Activated CD4-positive, alpha-beta memory T cell treated with anti-CD3 and anti-CD28 coated beads, Interleukin-2, amount 10 ng/mL, durations not matched to agents 7 days and 5 days (primary cell): Measurements from ENCODE around the gene CCDC182. TPM values are rescaled to one million over a fixed set of nuclear protein-coding genes. Genes with fewer than 3 reads are reported as not detected.

Experiments
- CTCF ChIA-PET: fragments of 350-600 bp; sonication (Branson Sonifier 250); formaldehyde crosslinking; loops from one replicate; lab custom pipeline; 2021; ENCODE audit warnings: antibody characterized with exemption, inconsistent platforms; lab: Charles Lee
- POLR2A ChIA-PET: fragments of 350-600 bp; sonication (Branson Sonifier 250); formaldehyde crosslinking; loops from one replicate; lab custom pipeline; 2021; ENCODE audit warnings: antibody characterized with exemption; lab: Charles Lee
- DNase-seq: peaks from one replicate; pipeline ENCODE4 v3.0.0-alpha.2; 2020
- H3K27ac Mint-ChIP-seq: one replicate; pipeline ENCODE4 v1.8.0; 2021; ENCODE audit warnings: mild to moderate bottlenecking, mixed read lengths
- H3K27me3 Mint-ChIP-seq: one replicate; pipeline ENCODE4 v1.8.0; 2021; ENCODE audit warnings: mixed read lengths
- H3K36me3 Mint-ChIP-seq: one replicate; pipeline ENCODE4 v1.8.0; 2021; ENCODE audit warnings: low read depth, mixed read lengths
- H3K4me1 Mint-ChIP-seq: one replicate; pipeline ENCODE4 v1.8.0; 2021; ENCODE audit warnings: mixed read lengths
- H3K4me3 Mint-ChIP-seq: one replicate; pipeline ENCODE4 v1.8.0; 2021; ENCODE audit warnings: mild to moderate bottlenecking, mixed read lengths
- H3K9me3 Mint-ChIP-seq: one replicate; pipeline ENCODE4 v1.8.0; 2021; ENCODE audit warnings: mixed read lengths
- total RNA-seq, 2 experiments: library from RNA; stranded (reverse); gene quantifications; one replicate each; pipeline ENCODE4 v1.2.3, GENCODE V29; 2021

CCDC182 gene
- total RNA-seq, 2 experiments from 2014 or later, result not detected

DNA sequence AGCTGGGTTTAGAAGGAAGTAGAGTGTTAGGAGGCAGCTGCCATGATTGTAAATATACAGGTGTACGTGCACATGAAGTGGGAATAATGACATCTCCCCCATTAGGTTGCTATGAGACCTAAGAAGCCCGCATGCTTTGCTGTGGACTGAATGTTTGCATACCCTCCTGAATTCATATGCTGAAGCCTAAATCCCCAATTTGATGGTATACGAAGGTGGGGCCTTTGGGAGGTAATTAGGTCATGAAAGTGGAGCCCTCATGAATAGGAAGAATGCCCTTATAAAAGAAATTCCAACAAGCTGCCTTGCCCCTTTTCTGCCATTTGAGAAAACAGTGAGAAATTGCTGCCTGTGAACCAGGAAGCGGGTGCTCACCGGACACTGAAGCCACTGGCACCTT lies 44.0 kb downstream of the CCDC182 start:
- ChIA-PET CTCF (no interaction called here), POLR2A (no interaction called here)
- no peak for DNase-seq
- Mint-ChIP-seq H3K27ac (no peak overlapping the region), H3K27me3 (no peaks in the 10 kb centered on the region), H3K9me3 (no peaks in the 10 kb centered on the region), H3K4me3 (no peak overlapping the region), H3K36me3 (no peaks in the 10 kb centered on the region), H3K4me1 (no peaks in the 10 kb centered on the region)

DNA sequence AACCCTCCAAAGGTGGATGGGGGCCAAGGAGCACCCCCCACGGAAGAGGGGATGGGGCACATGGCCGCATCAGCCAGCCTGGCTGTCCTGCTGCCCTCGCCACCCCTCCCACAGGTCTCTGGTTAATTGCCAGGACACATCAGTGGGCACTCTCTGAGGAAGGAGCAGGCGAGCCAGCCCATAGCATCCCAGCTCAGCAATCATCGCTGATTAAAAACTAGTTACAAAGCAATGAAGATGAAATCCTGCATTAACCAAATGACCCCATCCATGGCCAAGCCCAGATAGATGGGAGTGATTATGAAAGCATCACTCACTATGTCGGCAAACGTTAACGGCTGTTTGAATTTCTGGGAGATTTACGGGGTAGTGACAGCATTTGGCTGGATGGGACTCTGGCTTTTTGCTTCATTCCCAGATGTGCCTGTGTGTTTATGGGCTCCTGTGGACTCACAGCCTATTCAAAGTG lies 45.3 kb downstream of the CCDC182 start:
- DNase-seq, result no peak
- ChIA-PET CTCF (no interaction called here), POLR2A (no interaction called here)
- no peak overlapping the region for H3K27ac Mint-ChIP-seq
- no peaks in the 10 kb centered on the region for H3K27me3 Mint-ChIP-seq
- H3K36me3 Mint-ChIP-seq, result no peaks in the 10 kb centered on the region
- no peak overlapping the region for H3K4me3 Mint-ChIP-seq
- peaks cover 2% of the 10 kb centered on the region for H3K9me3 Mint-ChIP-seq
- H3K4me1 Mint-ChIP-seq, result no peaks in the 10 kb centered on the region

DNA sequence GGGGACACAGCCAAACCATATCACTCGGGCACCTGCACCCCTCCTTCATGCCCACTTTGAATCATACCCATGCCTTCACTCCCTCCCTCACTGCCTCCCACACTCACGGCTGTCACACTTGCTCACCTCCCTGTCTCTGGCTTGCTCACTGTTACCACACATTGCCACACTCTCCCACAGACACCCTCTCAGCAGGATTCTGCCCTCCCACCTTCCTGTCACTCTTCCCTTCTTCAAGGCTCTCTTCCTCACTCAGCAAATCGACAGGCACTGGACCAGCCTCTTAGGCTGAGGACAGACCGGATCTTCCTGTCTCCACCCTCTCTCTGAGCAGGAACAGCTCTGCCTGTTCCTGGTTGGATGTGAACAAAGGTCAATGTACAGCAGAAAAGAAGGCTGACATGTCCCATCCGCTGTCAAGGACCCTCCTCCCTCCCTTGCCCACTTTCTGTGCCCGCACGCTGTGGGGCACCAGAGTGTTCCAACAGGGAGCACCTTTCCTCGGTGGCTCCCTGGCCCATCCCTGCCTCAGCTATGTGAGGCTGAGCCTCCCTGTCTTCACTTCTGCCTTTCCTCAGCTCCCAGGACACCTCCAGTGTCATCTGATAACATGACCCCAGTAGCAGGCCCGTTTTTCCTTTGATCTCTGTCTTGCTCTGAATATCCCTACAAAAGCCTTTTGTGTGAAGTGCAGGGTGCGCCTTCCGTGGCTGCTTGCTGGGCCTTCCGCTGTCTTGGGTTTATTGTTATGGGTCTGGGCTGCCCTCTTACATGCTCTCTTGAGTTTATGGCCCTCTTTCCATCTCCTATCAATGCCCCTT lies 47.0 kb downstream of the CCDC182 start:
- H3K27ac Mint-ChIP-seq, result no peak overlapping the region
- H3K4me3 Mint-ChIP-seq, result no peak overlapping the region
- peaks cover 4% of the 10 kb centered on the region for H3K4me1 Mint-ChIP-seq
- peaks cover 5% of the 10 kb centered on the region for H3K9me3 Mint-ChIP-seq
- POLR2A ChIA-PET, result no interaction called here
- peaks cover 4% of the 10 kb centered on the region for H3K36me3 Mint-ChIP-seq
- CTCF ChIA-PET, result no interaction called here
- no peaks in the 10 kb centered on the region for H3K27me3 Mint-ChIP-seq
- DNase-seq, result no peak

DNA sequence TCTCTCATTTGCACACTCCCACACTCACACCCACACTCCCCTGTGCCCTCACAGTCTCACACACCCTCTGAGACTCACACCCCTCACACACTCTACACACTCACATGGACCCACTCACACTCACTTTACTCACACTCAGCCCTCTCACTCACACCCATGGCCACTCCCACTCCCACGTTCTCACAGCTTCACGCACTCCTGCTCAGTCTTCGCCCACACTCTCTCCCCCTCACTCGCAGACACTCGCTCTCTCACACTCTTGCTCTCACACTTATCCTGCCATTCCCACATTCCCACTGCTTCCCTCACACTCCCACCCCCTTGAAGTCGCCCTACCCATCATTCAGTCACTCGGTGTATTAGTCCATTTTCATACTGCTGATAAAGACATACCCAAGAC lies 47.9 kb downstream of the CCDC182 start:
- Mint-ChIP-seq H3K27me3 (no peaks in the 10 kb centered on the region), H3K27ac (no peak overlapping the region), H3K9me3 (peaks cover 5% of the 10 kb centered on the region), H3K4me1 (peaks cover 12% of the 10 kb centered on the region), H3K36me3 (peaks cover 7% of the 10 kb centered on the region), H3K4me3 (no peak overlapping the region)
- ChIA-PET POLR2A (no interaction called here), CTCF (interaction anchor here (1.0 kb wide), 1 partner anchor 25 kb away, joined by 5 read pairs; no protein-coding TSS in a partner anchor)
- DNase-seq, result no peak

DNA sequence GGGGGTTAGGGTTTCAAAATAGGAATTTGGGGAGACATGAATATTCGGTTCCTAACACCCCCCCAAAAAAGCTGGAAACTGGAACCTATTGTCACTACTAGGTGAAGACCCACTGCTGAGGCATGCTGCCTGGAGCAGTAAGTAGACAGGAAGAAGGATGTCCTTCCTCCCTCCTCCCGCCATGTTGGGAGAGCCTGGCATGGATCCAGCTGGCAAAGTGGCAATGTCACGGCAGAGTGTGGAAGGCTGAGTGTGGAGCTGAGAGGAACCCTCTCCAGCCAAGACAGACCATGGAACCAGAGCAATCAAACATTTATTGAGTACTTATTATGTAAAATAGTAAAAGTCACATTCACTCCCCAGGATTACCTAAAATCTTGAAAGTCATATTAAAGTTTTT lies 49.0 kb downstream of the CCDC182 start:
- no peak overlapping the region for H3K27ac Mint-ChIP-seq
- ChIA-PET CTCF (no interaction called here), POLR2A (no interaction called here)
- H3K36me3 Mint-ChIP-seq, result peaks cover 7% of the 10 kb centered on the region
- H3K27me3 Mint-ChIP-seq, result peaks cover 2% of the 10 kb centered on the region
- no peak overlapping the region for H3K4me3 Mint-ChIP-seq
- H3K4me1 Mint-ChIP-seq, result peaks cover 12% of the 10 kb centered on the region
- DNase-seq, result no peak
- peaks cover 5% of the 10 kb centered on the region for H3K9me3 Mint-ChIP-seq

Other genes with a start within 250 kb of the CCDC182 start
- gene MRPS23, start 104.7 kb upstream of the CCDC182 start, total RNA-seq, result 10 to 100 TPM; 30.8 to 35.3 TPM
- under 1 TPM in 1 of 2 experiments, not detected in 1; 0.25 TPM for gene CUEDC1, start 210.1 kb upstream of the CCDC182 start, total RNA-seq
- gene VEZF1, start 243.0 kb upstream of the CCDC182 start, total RNA-seq, result 10 to 100 TPM; 44.6 to 46.6 TPM